ENCODE data around the gene SERPINB12.

The SERPINB12 gene

DNA sequence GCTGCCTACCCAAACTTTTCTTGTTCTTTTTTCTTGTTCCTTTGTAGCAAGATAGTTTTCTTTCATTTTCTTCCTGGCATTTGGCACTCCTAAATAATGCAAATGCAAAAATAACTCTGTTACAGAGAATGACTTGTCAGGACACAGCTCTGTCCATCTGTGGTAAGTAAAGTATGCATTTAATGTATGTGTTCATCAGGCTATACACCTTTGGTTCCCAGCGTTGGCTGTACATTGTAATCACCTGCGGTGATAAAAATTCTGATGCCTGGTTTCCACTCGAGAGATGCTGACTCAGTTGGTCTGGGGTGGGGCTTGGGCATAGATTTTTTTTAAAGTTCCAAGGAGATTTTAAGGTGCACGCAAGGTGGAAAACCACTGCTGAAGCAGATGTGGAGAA is 44.8 kb downstream of the SERPINB12 start, which contains the start of gene SERPINB13:
Gene SERPINB13 (plus strand): TSS at position 378 of the 400 bp plus-strand sequence. CDS start 1,325 bp downstream, outside the sequence.
- DNase-seq (ENCODE audit: low read depth): no peak
- TF ChIP-seq, protein P1, sequence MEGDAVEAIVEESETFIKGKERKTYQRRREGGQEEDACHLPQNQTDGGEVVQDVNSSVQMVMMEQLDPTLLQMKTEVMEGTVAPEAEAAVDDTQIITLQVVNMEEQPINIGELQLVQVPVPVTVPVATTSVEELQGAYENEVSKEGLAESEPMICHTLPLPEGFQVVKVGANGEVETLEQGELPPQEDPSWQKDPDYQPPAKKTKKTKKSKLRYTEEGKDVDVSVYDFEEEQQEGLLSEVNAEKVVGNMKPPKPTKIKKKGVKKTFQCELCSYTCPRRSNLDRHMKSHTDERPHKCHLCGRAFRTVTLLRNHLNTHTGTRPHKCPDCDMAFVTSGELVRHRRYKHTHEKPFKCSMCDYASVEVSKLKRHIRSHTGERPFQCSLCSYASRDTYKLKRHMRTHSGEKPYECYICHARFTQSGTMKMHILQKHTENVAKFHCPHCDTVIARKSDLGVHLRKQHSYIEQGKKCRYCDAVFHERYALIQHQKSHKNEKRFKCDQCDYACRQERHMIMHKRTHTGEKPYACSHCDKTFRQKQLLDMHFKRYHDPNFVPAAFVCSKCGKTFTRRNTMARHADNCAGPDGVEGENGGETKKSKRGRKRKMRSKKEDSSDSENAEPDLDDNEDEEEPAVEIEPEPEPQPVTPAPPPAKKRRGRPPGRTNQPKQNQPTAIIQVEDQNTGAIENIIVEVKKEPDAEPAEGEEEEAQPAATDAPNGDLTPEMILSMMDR (IDR thresholded peaks at IDR 0.05; ENCODE audit: control insufficient read depth, insufficient read depth, low read depth, low read length, missing control alignments): no peak
- no peak within 1 kb of the TSS for H3K4me3 ChIP-seq (ENCODE audit: control insufficient read depth, low read depth, low read length)

DNA sequence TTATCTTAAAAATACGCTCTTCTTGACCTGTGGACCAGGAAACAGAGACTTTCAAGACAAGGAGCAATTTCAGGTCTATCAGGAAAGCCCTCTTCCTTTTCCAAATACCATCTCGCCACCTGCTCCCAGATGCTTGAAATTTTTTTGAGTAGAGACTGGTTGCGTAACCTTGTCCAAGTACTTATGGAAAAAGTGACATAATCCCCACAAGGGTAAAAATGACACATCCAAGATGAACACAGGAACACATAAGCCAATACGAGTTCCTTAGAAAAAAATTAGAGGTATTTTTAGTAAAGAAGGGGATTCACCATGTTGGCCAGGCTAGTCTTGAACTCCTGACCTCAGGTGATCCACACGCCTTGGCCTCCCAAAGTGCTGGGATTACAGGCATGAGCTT is 46.7 kb downstream of the SERPINB12 start:
- H3K4me3 ChIP-seq (ENCODE audit: control insufficient read depth, low read depth, low read length): no peak overlapping the region
- no peak for DNase-seq (ENCODE audit: low read depth)
- TF ChIP-seq, protein P1 (IDR thresholded peaks at IDR 0.05; ENCODE audit: control insufficient read depth, insufficient read depth, low read depth, low read length, missing control alignments): no peak

DNA sequence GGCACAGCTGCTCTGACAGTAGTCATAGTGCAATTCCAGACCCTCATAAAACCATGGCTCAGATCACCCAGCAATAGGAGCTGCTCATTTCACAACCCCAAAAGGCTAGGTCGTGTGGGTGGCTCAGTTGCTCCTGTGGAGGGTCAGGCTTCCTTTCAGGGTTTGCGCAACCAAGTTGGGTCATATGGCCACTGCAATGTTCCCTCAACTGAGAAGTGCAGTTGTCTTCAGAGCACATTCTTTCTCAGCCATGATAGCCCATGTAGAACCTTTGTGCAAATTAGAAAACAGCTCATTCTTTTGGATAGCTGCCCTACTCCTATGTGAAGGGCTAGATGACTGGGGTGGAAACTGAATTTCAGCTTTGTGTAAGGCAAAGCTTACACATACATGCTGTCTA is 48.2 kb downstream of the SERPINB12 start:
- DNase-seq (ENCODE audit: low read depth): no peak
- TF ChIP-seq, protein P1 (IDR thresholded peaks at IDR 0.05; ENCODE audit: control insufficient read depth, insufficient read depth, low read depth, low read length, missing control alignments): no peak
- no peak overlapping the region for H3K4me3 ChIP-seq (ENCODE audit: control insufficient read depth, low read depth, low read length)

DNA sequence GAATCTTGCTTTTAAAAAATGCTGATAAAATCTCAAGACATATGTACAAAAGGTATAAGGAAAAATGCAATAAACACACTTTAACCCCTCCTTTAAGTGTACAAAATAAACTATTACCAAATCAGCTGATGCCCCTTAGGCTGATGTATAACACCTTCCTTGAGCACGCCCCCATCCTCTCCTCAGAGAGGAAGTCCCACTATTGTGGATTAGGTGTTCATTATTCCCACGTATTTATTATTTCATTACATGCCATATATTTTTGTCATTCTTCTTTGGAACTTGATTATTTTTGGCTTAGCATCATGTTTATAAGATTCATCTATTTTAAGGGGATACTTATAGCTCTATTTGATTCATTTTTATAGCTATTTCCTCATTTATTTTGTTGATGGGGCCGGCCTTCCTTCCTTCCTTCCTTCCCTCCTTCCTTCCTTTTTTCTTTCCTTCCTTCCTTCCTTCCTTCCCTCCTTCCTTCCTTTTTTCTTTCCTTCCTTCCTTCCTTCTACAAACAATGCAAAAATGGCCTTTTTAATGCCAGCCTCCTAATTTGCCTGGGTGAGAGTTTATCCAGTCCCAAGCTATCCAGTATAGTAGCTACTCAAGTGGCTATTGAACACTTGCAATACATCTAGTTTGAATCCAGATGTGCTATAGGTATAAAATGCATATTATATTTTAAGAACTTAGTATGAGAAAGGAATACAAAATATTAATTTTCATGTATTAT is 49.0 kb downstream of the SERPINB12 start:
- no peak for DNase-seq (ENCODE audit: low read depth)
- TF ChIP-seq, protein P1 (IDR thresholded peaks at IDR 0.05; ENCODE audit: control insufficient read depth, insufficient read depth, low read depth, low read length, missing control alignments): no peak
- H3K4me3 ChIP-seq (ENCODE audit: control insufficient read depth, low read depth, low read length): no peak overlapping the region

DNA sequence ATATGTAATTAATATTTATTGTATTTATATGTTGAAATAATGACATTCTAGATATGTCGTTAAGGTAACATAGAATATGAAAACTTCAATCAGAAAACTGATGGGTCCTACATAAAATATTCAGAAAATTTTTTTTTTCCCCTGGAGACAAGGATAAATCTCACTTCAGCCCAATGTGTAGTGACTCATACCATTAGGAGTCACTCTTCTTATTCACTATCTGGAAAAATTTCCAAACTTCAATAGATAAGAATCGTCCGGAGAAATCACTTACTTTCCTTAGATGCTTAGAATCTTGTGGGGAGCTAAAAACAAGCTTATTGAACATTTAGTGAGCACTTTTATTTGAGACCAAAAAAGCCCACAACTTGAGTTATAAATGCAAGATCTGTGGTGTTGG is 49.6 kb downstream of the SERPINB12 start:
- no peak overlapping the region for H3K4me3 ChIP-seq (ENCODE audit: control insufficient read depth, low read depth, low read length)
- DNase-seq (ENCODE audit: low read depth): no peak
- TF ChIP-seq, protein P1 (IDR thresholded peaks at IDR 0.05; ENCODE audit: control insufficient read depth, insufficient read depth, low read depth, low read length, missing control alignments): no peak

DNA sequence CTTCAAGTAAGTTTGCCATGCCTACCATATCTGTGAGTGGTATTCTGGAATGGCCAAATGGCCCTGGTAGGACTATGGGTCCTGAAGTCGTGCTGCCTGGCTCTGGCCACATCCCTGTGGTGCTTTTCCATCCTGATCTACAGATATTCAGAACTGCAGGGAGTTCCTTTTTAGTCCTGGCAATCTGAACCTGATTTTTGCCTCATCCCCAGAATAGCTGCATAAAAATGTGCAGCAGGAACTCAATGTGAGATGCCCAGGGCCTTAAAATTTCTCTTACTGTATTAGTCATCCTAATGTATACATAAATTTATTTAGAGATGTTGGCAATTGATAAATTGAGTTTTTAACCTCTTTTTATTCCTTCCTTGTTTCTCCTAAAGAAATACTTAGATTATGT is 50.3 kb downstream of the SERPINB12 start:
- TF ChIP-seq, protein P1 (IDR thresholded peaks at IDR 0.05; ENCODE audit: control insufficient read depth, insufficient read depth, low read depth, low read length, missing control alignments): no peak
- DNase-seq (ENCODE audit: low read depth): no peak
- H3K4me3 ChIP-seq (ENCODE audit: control insufficient read depth, low read depth, low read length): no peak overlapping the region
